Coronary artery (tissue), 2 donors: ENCODE measurements around the gene PEX3.

ENCODE experiments used
- DNase-seq: peaks from one replicate; pipeline ENCODE4 v3.0.0-alpha.2; 2017; ENCODE audit warnings: low spot score
- H3K27ac ChIP-seq, 2 donors: fragments of 200-600 bp; sonication (generic); one replicate each; pipeline ENCODE4 v1.5.1; 2016 to 2019
- H3K4me3 ChIP-seq: fragments of 200-600 bp; sonication (generic); 2 replicates; pipeline ENCODE4 v1.5.1; 2016; ENCODE audit warnings: mild to moderate bottlenecking, moderate library complexity
- TF ChIP-seq, protein P1 (sequence below): fragments of 200-600 bp; sonication (generic); IDR thresholded peaks from one replicate; pipeline ENCODE4 v1.5.1; 2019; ENCODE audit warnings: antibody characterized with exemption

The PEX3 gene

DNA sequence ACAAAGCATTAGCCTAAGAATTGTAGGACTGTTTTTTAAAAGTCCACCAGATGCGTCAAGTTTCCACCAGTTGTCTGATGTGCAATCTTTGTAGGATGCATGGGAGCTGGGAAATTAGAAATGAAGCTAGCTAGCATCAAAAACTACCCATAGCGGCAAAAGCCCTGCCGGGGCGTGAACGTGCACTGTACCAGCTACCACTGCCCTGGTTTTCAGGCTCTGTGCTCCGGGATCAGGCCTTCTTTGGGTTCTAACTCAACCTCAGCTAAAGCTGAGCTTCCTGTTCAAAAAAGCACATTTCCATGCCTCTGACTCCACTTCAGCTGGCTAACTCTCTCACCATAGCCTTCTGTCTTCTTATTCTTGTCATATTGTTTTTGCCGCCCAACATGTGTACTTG, 87.8 kb downstream of the PEX3 start:
- no peak for DNase-seq
- TF ChIP-seq, protein P1, sequence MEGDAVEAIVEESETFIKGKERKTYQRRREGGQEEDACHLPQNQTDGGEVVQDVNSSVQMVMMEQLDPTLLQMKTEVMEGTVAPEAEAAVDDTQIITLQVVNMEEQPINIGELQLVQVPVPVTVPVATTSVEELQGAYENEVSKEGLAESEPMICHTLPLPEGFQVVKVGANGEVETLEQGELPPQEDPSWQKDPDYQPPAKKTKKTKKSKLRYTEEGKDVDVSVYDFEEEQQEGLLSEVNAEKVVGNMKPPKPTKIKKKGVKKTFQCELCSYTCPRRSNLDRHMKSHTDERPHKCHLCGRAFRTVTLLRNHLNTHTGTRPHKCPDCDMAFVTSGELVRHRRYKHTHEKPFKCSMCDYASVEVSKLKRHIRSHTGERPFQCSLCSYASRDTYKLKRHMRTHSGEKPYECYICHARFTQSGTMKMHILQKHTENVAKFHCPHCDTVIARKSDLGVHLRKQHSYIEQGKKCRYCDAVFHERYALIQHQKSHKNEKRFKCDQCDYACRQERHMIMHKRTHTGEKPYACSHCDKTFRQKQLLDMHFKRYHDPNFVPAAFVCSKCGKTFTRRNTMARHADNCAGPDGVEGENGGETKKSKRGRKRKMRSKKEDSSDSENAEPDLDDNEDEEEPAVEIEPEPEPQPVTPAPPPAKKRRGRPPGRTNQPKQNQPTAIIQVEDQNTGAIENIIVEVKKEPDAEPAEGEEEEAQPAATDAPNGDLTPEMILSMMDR: no peak
- no peak overlapping the region for H3K4me3 ChIP-seq
- no peak overlapping the region for H3K27ac ChIP-seq

DNA sequence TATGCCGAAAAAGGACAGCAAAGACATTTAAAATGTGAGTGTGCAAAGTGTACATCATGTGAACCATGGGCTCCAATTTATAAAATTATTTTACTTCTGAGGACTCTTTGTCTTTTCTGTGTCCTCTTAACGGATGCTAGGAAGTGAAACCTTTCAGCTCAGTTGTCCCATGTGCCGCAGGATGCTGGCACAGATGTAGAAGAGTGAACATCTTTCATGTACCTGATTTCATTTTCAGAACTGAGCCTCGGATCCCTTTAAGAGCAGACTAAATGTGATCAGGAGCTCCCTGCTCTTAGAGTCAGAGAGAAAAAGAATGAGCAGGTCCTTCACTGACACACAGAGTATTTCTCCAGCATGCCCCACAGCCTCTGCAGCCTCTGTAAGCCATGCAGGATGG, 88.5 kb downstream of the PEX3 start:
- TF ChIP-seq, protein P1: no peak
- DNase-seq: no peak

DNA sequence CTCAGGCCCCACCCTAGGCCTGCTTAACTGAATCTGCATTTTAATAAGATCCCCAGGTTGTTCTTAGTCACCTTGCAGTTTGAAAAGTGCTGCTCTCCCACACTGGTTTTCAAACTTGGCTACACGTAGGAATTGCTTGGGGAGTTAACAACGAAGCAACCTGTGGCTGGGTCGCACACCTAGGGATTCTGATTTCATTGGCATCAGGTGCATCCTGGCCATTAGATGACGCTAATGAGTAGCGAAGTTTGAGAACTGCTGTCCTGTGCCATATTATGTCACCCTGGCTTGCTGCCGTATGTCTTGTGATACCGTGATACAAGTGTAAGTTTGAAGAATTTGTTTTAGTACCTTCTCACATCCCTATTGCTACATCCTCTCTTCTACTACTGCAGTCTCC, 89.1 kb downstream of the PEX3 start:
- no peak for DNase-seq
- TF ChIP-seq, protein P1: no peak
- Histone ChIP-seq H3K4me3 (no peak overlapping the region), H3K27ac (no peak overlapping the region)

More for the DNA sequence above, 88.5 kb downstream of the PEX3 start:
- H3K4me3 ChIP-seq: no peak overlapping the region
- no peak overlapping the region for H3K27ac ChIP-seq

DNA sequence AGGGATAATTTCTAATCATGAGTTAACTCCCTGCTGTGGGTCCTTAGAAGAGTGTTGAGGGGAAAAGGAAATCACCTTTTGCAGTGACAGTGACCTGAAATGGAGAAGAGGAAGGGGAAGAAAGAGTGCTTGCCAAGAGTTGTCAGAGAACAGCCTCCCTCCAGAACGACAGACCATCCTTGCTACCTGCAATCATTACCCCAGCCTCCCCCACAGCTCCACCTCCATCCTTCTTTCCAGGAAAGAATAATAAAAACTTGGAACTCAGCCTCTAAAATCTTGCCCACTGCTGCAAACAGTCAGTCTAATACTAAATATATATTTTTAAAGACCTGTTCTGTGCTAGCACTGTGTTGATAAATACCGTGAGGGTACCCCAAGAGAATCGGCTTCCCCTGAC, 89.6 kb downstream of the PEX3 start:
- H3K4me3 ChIP-seq: no peak overlapping the region
- DNase-seq: no peak
- TF ChIP-seq, protein P1: no peak
- H3K27ac ChIP-seq: no peak overlapping the region
